HG03045 (cell line): ENCODE measurements around the gene FAM184B.
"Not testable (repeated sequence)": the region's sequence is repeated elsewhere in the genome, so short reads cannot be mapped to it uniquely, and the experiment has no call there.

Experiments
- ATAC-seq: cut with Tn5 transposase; IDR thresholded peaks from one replicate; pipeline ENCODE4 v1.9.1; 2021; ENCODE audit warnings: mild to moderate bottlenecking, moderate library complexity; ENCODE audit not compliant: unreplicated experiment

Gene FAM184B

GRCh38 chr4:17688011-17688441, 93.4 kb downstream of the FAM184B start:
- no peak for ATAC-seq

GRCh38 chr4:17687237-17687857, 94.1 kb downstream of the FAM184B start:
- ATAC-seq = no peak

GRCh38 chr4:17684648-17685047, 96.8 kb downstream of the FAM184B start:
- not testable (repeated sequence) for ATAC-seq

- no peak for ATAC-seq
Measured at GRCh38 chr4:17682222-17682566, 99.2 kb downstream of the FAM184B start.

- ATAC-seq = no peak
Measured at GRCh38 chr4:17681281-17682221, 99.9 kb downstream of the FAM184B start.

- no peak for ATAC-seq
Measured at GRCh38 chr4:17680559-17681280, 100.7 kb downstream of the FAM184B start.

- no peak for ATAC-seq
Measured at GRCh38 chr4:17670423-17670822, 111.0 kb downstream of the FAM184B start.

- no peak for ATAC-seq
Measured at GRCh38 chr4:17667653-17668201, 113.7 kb downstream of the FAM184B start.

- no peak for ATAC-seq
Measured at GRCh38 chr4:17667253-17667652, 114.2 kb downstream of the FAM184B start.

GRCh38 chr4:17665852-17666251, 115.6 kb downstream of the FAM184B start:
- no peak for ATAC-seq

- ATAC-seq = no peak
Measured at GRCh38 chr4:17665346-17665745, 116.1 kb downstream of the FAM184B start.

- peak; percentile 67 for ATAC-seq
Measured at GRCh38 chr4:17664755-17665154, 116.7 kb downstream of the FAM184B start.

- ATAC-seq = no peak
Measured at GRCh38 chr4:17662694-17663093, 118.7 kb downstream of the FAM184B start.

GRCh38 chr4:17659196-17659595, 122.2 kb downstream of the FAM184B start:
- not testable (repeated sequence) for ATAC-seq

GRCh38 chr4:17657849-17658248, 123.6 kb downstream of the FAM184B start:
- ATAC-seq = no peak

GRCh38 chr4:17657090-17657489, 124.3 kb downstream of the FAM184B start:
- ATAC-seq = no peak

GRCh38 chr4:17654701-17655100, 126.7 kb downstream of the FAM184B start:
- ATAC-seq = no peak

GRCh38 chr4:17650406-17650805, 131.0 kb downstream of the FAM184B start:
- ATAC-seq = no peak

GRCh38 chr4:17647927-17648326, 133.5 kb downstream of the FAM184B start:
- ATAC-seq = no peak

GRCh38 chr4:17647176-17647806, 134.1 kb downstream of the FAM184B start:
- no peak for ATAC-seq

- no peak for ATAC-seq
Measured at GRCh38 chr4:17646693-17647092, 134.7 kb downstream of the FAM184B start.
